PC-3 (cell line): ENCODE data around the gene STMND1.

ENCODE experiments used
- EZH2 ChIP-seq: fragments of 300-600 bp; sonication (generic); IDR thresholded peaks from one replicate; pipeline ENCODE4 v1.6.1; 2017; ENCODE audit warnings: antibody characterized with exemption, mild to moderate bottlenecking, low read length; ENCODE audit not compliant: unreplicated experiment
- TF ChIP-seq, protein P1 (sequence below): fragments of 300-600 bp; sonication (generic); conservative IDR thresholded peaks from 2 replicates; pipeline ENCODE4 v1.5.1; 2017; ENCODE audit warnings: antibody characterized with exemption, low read depth, mild to moderate bottlenecking, low read length

DNA sequence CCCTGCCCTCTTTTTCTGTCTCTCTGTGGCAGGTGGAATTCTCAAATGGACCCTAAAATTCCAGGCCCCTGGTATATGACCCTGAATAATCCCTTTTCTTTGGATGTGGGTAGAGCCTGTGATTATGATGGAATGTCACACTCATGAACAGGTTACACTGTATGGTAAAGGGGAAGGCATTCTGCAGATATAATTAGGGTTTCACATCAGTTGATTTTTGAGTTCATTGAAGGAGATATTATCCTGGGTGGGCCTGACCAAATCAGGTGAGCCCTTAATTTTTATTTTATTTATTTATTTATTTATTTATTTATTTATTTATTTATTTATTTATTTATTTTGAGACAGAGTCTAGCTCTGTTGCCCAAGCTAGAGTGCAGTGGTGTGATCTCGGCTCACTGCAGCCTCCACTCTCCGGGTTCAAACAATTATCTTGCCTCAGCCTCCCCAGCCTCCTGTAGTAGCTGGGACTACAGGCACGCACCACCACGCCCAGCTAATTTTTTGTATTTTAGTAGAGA lies 13.7 kb upstream of the STMND1 start:
- TF ChIP-seq EZH2, result no peak
- TF ChIP-seq, protein P1, sequence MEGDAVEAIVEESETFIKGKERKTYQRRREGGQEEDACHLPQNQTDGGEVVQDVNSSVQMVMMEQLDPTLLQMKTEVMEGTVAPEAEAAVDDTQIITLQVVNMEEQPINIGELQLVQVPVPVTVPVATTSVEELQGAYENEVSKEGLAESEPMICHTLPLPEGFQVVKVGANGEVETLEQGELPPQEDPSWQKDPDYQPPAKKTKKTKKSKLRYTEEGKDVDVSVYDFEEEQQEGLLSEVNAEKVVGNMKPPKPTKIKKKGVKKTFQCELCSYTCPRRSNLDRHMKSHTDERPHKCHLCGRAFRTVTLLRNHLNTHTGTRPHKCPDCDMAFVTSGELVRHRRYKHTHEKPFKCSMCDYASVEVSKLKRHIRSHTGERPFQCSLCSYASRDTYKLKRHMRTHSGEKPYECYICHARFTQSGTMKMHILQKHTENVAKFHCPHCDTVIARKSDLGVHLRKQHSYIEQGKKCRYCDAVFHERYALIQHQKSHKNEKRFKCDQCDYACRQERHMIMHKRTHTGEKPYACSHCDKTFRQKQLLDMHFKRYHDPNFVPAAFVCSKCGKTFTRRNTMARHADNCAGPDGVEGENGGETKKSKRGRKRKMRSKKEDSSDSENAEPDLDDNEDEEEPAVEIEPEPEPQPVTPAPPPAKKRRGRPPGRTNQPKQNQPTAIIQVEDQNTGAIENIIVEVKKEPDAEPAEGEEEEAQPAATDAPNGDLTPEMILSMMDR, result no peak
